HG03457 (cell line): Measurements from ENCODE around the gene IFNGR1.
"Not testable (repeated sequence)": the region's sequence is repeated elsewhere in the genome, so short reads cannot be mapped to it uniquely, and the experiment has no call there.

ENCODE experiments used
- ATAC-seq: cut with Tn5 transposase; IDR thresholded peaks from one replicate; pipeline ENCODE4 v1.9.1; 2021; ENCODE audit warnings: moderate number of reproducible peaks; ENCODE audit not compliant: unreplicated experiment

IFNGR1 gene

DNA sequence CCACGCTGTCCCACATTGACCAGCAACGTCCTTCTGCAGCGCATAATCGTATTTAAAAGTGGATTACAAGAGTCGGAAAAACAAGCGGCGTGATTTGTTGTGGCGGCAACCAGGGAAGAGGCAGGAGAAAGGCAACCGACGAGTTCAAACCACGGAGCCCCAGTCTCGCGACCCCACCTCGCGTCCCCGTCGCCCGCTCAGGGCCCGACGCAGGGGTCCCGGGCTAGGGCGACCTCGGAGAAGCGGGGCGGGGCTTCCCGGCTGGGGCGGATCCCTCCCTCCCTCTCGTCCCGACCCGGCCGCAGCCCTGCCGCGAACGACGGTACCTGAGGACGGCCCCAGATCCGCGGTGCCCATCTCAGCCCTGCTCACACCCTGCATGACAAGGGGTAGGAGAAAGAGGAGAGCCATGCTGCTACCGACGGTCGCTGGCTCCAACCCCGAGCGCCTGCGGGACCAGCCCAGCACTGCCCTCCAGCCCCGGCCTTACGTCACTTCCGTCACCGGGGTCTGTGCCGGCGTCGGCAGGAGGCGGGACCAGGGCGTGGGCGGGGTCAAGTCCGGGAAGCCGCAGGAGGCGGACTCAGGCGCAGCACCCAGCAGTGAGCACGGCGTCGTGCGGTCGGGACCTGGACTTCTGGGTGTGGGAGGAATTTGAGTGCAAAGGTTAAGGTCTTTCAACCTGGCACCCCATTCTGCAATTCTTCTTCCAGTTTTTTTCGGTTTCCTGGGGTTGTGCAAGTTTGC is at the start of gene IFNGR1:
Gene IFNGR1 (minus strand): TSS at position 469 of the 747 bp plus-strand sequence. CDS start 58 bp downstream, at position 411.
- ATAC-seq: peak; percentile 84

- no peak for ATAC-seq
Observed at GRCh38 chr6:137268911-137269310, 49.7 kb upstream of the IFNGR1 start.

DNA sequence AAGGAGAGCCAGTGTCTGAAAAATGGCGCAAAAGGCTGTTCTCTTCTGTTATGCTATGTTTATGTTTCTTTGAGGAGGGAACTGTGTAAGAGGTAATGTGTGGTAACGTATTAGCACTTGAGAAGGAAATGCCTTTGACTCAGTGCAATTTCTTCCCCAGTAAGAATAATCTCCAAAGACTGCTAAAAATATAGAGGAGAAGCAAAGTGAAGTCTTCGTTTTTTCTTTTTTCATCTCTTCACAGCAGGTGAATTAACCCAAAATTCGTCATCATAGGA is 47.1 kb upstream of the IFNGR1 start:
- ATAC-seq: no peak

GRCh38 chr6:137265561-137266308 is 46.5 kb upstream of the IFNGR1 start:
- no peak for ATAC-seq

GRCh38 chr6:137264311-137265075 is 45.3 kb upstream of the IFNGR1 start:
- no peak for ATAC-seq

- no peak for ATAC-seq
Observed at GRCh38 chr6:137261761-137262160, 42.6 kb upstream of the IFNGR1 start.

GRCh38 chr6:137261361-137261760 is 42.2 kb upstream of the IFNGR1 start:
- ATAC-seq: no peak

GRCh38 chr6:137260217-137260616 is 41.0 kb upstream of the IFNGR1 start:
- no peak for ATAC-seq

- no peak for ATAC-seq
Observed at GRCh38 chr6:137259349-137259748, 40.2 kb upstream of the IFNGR1 start.

- no peak for ATAC-seq
Observed at GRCh38 chr6:137258170-137258569, 39.0 kb upstream of the IFNGR1 start.

DNA sequence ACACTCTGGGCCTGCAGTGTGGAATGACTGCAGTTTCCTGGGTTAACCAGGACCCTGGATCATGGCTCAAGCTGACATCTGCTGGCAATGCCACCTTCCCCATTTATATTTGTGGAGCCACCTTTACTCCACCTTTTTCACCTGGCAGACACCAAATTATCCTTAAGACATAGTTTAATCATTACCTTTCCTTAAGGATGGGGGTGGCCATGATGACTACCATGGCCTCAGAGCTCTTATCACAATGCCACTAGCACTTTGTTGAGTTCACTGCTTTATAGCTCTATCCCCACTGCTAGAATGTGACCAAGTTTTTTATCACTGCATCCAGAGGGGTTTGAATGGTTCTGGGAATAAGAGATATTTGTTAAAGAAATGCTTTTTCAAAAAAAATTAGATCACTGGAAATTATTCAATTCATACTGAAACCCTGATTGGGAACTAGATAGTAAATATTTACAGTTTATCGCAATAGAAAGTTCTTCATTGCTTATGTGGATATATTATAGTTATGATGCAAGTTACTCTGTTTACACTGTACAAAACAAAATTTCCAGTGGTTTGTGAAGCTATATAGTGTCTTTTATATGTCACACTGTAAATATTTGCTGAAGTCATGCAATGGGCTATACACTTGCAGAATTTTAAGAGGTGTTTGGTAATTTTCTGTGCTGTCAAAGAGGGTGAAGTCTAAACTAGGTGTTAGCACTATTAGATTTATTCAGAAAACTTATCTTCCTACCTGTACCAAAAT is 37.3 kb upstream of the IFNGR1 start:
- no peak for ATAC-seq

GRCh38 chr6:137254966-137255365 is 35.8 kb upstream of the IFNGR1 start:
- ATAC-seq: no peak

- ATAC-seq: not testable (repeated sequence)
Observed at GRCh38 chr6:137254430-137254829, 35.2 kb upstream of the IFNGR1 start.

DNA sequence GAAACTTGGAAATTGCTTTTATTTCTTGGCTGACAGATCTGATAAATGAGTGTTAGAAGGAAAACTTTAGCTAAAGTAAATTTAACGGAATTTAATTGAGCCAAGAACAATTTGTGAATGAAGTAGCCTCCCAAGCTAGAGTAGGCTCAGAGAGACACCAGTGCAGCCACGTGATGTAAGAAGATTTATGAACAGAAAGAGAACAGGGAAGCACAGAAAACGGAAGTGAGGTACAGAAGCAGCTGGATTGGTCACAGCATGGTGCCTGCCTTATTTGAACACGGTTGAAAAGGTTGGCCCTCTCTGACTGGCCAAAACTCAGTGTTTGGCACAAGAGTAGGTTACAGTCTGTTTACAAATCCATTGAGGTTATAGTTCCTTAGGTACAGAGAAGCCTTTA is 29.5 kb upstream of the IFNGR1 start:
- no peak for ATAC-seq

DNA sequence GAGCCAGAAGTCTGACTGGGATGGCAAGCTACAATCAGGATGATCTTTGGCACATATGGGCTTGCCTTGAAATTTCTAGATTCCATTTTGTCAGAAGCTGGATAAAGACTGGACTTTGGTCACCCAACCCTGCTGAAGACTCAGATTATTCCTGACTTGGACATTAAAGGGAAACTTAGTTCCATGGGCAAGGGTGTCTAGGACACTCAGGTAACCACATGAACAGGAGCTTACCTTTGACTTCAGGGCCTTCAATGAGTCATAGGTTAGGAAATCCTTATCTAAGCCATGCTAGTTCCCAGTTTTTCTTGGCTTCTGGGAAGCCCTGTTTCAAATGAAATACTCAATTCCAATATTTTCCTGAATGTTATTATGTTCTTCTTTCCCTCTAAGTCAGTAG is 28.5 kb upstream of the IFNGR1 start:
- ATAC-seq: no peak

GRCh38 chr6:137246791-137247202 is 27.6 kb upstream of the IFNGR1 start:
- ATAC-seq: no peak

DNA sequence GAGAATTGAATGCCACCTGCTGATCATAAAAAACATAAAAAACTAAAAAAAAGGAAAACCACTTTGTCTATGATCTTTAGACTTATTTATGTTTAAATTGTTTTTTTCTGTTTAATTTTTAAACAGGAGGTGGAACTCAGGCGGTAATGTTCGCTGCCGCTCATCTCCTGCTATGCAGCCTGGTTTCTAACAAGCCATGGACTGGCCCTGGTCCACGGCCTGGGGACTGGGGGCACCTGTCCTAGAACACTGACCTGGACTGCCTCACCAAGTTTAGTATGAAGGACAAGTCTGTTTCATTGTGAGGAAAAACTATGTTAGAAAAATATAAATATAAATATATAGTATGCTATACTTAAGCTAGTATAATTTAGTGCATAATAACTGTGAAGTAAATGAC is 27.0 kb upstream of the IFNGR1 start:
- no peak for ATAC-seq

DNA sequence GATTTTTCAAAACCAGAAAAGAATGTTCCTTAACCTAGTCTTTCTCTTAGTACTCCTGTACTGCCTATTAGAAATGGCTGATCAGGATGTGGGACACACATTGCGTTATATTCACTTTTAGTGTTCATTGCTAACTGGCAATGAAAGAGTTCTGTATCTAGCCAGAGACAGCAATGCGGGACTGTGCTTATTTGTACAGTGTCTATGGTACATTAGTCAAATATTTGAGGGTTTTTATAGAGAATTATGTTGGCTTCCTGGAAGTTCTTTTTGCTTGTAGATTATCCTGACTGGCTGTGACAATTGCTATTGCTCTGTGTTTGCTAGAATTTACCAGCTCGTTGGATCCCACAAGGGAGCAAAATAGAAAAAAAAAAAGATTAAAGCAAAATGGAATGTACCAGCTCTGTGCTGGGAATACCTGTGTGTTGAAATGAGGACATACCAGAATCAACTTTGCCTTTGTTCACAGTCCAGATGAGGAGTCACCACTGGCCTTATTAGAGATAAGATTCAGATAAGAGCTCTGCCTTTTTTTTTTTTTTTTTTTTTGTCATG is 22.4 kb upstream of the IFNGR1 start:
- ATAC-seq: no peak

DNA sequence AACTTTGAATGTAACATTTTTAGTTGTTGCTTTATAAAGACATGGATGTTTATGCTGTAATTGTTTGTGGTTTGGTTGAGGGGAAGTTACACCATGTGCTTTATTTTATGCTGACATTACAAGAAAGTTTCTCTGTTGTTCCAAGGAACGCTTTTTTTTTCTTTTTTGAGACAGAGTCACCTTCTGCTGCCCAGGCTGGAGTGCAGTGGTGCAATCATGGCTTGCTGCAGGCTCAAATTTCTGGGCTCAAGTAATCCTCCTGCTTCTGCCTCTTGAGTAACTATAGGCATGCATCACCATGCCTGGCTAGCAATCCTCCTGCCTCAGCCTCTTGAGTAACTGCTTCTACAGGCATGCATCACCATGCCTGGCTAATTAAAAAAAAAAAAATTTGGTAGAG is 21.0 kb upstream of the IFNGR1 start:
- no peak for ATAC-seq

DNA sequence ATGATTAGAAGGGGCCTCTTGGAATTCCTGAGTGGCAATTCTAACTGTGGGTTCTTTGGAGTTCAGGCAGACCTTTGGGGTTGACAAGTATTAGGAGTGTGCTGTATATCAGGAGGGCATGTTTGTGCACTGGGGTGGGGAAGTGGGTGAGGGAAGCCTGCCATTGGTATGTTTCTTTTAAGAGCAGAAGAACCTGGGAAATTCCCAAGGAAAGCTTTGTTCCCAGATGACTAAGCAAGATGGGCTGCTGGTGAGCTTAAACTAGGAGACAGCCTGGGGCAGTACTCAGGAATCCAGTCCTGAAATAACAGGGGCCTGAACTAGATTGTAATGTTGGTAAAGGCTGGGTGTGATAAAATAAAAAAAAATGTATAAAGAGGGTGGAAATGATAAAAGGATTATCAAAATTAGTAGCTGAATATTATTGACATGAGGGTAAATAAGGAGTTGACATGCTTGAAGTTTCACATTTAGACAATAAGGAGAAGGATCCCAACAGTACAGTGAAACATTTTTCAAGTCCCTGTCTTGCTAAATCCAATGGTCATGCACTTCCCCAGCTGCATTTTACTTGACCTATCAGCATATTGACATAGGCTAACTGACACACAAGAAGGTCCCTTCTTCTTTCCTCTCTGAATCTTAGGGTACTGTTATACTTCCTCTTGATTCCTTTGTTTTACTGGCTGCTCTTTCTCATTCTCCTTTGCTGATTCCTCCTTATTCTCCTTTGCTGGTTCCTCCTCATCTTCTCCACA is 18.4 kb upstream of the IFNGR1 start:
- ATAC-seq: no peak
